Mucosa of stomach (tissue), 1 donor: ENCODE measurements around the gene ZNF534.

ENCODE experiments used
- H3K27me3 ChIP-seq: one replicate; pipeline ENCODE4 v1.7.0; 2013; ENCODE audit warnings: mild to moderate bottlenecking, low read length; ENCODE audit not compliant: control insufficient read depth, insufficient read depth
- H3K36me3 ChIP-seq: one replicate; pipeline ENCODE4 v1.7.0; 2013; ENCODE audit warnings: low read length; ENCODE audit not compliant: control insufficient read depth, insufficient read depth
- H3K4me1 ChIP-seq: one replicate; pipeline ENCODE4 v1.7.0; 2013; ENCODE audit warnings: mild to moderate bottlenecking, low read length; ENCODE audit not compliant: control insufficient read depth, insufficient read depth
- H3K4me3 ChIP-seq: one replicate; pipeline ENCODE4 v1.7.0; 2013; ENCODE audit warnings: low read length
- H3K9ac ChIP-seq: one replicate; pipeline ENCODE4 v1.7.0; 2013; ENCODE audit warnings: mild to moderate bottlenecking, low read length, moderate library complexity
- H3K9me3 ChIP-seq: one replicate; pipeline ENCODE4 v1.7.0; 2013; ENCODE audit warnings: mild to moderate bottlenecking, low read length, moderate library complexity; ENCODE audit not compliant: control insufficient read depth
- donor health status: Pancreatic carcinoma.

Gene ZNF534

GRCh38 chr19:52428937-52429336 is at the start of gene ZNF534:
Gene ZNF534, plus strand, starts transcription at chr19:52429148. Its CDS starts 2,327 bp downstream, at chr19:52431475.
- no peaks in the 10 kb centered on the region for H3K9me3 ChIP-seq
- no peaks in the 10 kb centered on the region for H3K36me3 ChIP-seq
- no peaks in the 10 kb centered on the region for H3K4me1 ChIP-seq
- H3K9ac ChIP-seq, result no peak within 1 kb of the TSS
- H3K27me3 ChIP-seq, result no peaks in the 10 kb centered on the region
- H3K4me3 ChIP-seq, result no peak within 1 kb of the TSS

GRCh38 chr19:52391135-52391534 is 37.8 kb upstream of the ZNF534 start:
- no peak overlapping the region for H3K9ac ChIP-seq
- H3K4me1 ChIP-seq, result no peaks in the 10 kb centered on the region
- peaks cover 13% of the 10 kb centered on the region for H3K9me3 ChIP-seq
- no peaks in the 10 kb centered on the region for H3K27me3 ChIP-seq
- H3K36me3 ChIP-seq, result no peaks in the 10 kb centered on the region
- H3K4me3 ChIP-seq, result no peak overlapping the region

- H3K9me3 ChIP-seq, result peaks cover 10% of the 10 kb centered on the region
- H3K4me3 ChIP-seq, result peak within 1 kb of the TSS; percentile 100
- H3K9ac ChIP-seq, result peak within 1 kb of the TSS; percentile 71
- H3K27me3 ChIP-seq, result no peaks in the 10 kb centered on the region
- H3K36me3 ChIP-seq, result no peaks in the 10 kb centered on the region
- H3K4me1 ChIP-seq, result peaks cover 14% of the 10 kb centered on the region
Measured at GRCh38 chr19:52397310-52398080, 31.5 kb upstream of the ZNF534 start, which contains the start of gene ZNF528. Gene ZNF528, plus strand, starts transcription at chr19:52397849. Its CDS starts 4,165 bp downstream, at chr19:52402014.

GRCh38 chr19:52398081-52398441 is 30.9 kb upstream of the ZNF534 start:
- H3K4me3 ChIP-seq, result peak overlapping the region; percentile 100
- peaks cover 10% of the 10 kb centered on the region for H3K9me3 ChIP-seq
- peaks cover 14% of the 10 kb centered on the region for H3K4me1 ChIP-seq
- no peaks in the 10 kb centered on the region for H3K36me3 ChIP-seq
- H3K27me3 ChIP-seq, result no peaks in the 10 kb centered on the region
- H3K9ac ChIP-seq, result peak overlapping the region; percentile 71

- Histone ChIP-seq H3K9me3 (peaks cover 8% of the 10 kb centered on the region), H3K36me3 (peaks cover 7% of the 10 kb centered on the region), H3K4me1 (no peaks in the 10 kb centered on the region), H3K27me3 (no peaks in the 10 kb centered on the region), H3K4me3 (no peak overlapping the region), H3K9ac (no peak overlapping the region)
Measured at GRCh38 chr19:52410276-52410675, 18.7 kb upstream of the ZNF534 start.

- H3K4me3 ChIP-seq, result no peak overlapping the region
- no peak overlapping the region for H3K9ac ChIP-seq
- no peaks in the 10 kb centered on the region for H3K27me3 ChIP-seq
- H3K36me3 ChIP-seq, result no peaks in the 10 kb centered on the region
- H3K4me1 ChIP-seq, result no peaks in the 10 kb centered on the region
- H3K9me3 ChIP-seq, result peaks cover 11% of the 10 kb centered on the region
Measured at GRCh38 chr19:52415711-52416110, 13.2 kb upstream of the ZNF534 start.

GRCh38 chr19:52442179-52442578 is 13.2 kb downstream of the ZNF534 start:
- Histone ChIP-seq H3K27me3 (no peaks in the 10 kb centered on the region), H3K9me3 (no peaks in the 10 kb centered on the region), H3K9ac (no peak overlapping the region), H3K4me3 (no peak overlapping the region), H3K36me3 (no peaks in the 10 kb centered on the region), H3K4me1 (no peaks in the 10 kb centered on the region)

- Histone ChIP-seq H3K4me1 (no peaks in the 10 kb centered on the region), H3K4me3 (no peak overlapping the region), H3K9ac (no peak overlapping the region), H3K36me3 (no peaks in the 10 kb centered on the region), H3K27me3 (no peaks in the 10 kb centered on the region), H3K9me3 (no peaks in the 10 kb centered on the region)
Measured at GRCh38 chr19:52444506-52444905, 15.6 kb downstream of the ZNF534 start.

GRCh38 chr19:52451241-52451640 is 22.3 kb downstream of the ZNF534 start:
- no peaks in the 10 kb centered on the region for H3K27me3 ChIP-seq
- no peak overlapping the region for H3K4me3 ChIP-seq
- peaks cover 15% of the 10 kb centered on the region for H3K9me3 ChIP-seq
- H3K36me3 ChIP-seq, result no peaks in the 10 kb centered on the region
- H3K9ac ChIP-seq, result no peak overlapping the region
- no peaks in the 10 kb centered on the region for H3K4me1 ChIP-seq

- Histone ChIP-seq H3K9ac (no peak within 1 kb of the TSS), H3K27me3 (no peaks in the 10 kb centered on the region), H3K36me3 (no peaks in the 10 kb centered on the region), H3K4me1 (no peaks in the 10 kb centered on the region), H3K9me3 (peaks cover 20% of the 10 kb centered on the region), H3K4me3 (peak within 1 kb of the TSS; percentile 23)
Measured at GRCh38 chr19:52453324-52454094, 24.6 kb downstream of the ZNF534 start, which contains the start of gene ZNF578. Gene ZNF578, plus strand, starts transcription at chr19:52453553. Its CDS starts 48,293 bp downstream, at chr19:52501846.

- Histone ChIP-seq H3K9me3 (peaks cover 9% of the 10 kb centered on the region), H3K4me3 (no peak overlapping the region), H3K9ac (no peak overlapping the region), H3K27me3 (no peaks in the 10 kb centered on the region), H3K36me3 (no peaks in the 10 kb centered on the region), H3K4me1 (no peaks in the 10 kb centered on the region)
Measured at GRCh38 chr19:52464798-52465470, 36.0 kb downstream of the ZNF534 start.
